Keratinocyte (primary cell): ENCODE results near the gene WDR35. TPM values are rescaled to one million over a fixed set of nuclear protein-coding genes. Genes with fewer than 3 reads are reported as not detected.

Source experiments
- DNase-seq: peaks from one replicate; pipeline ENCODE4 v3.0.0-alpha.2; 2011; ENCODE audit warnings: low read depth, missing footprints, low spot score
- FAIRE-seq: peaks from 2 replicates; lab custom pipeline; 2011; peaks lifted over from hg19 to GRCh38; lab: Jason Lieb, UNC
- H2AFZ ChIP-seq: 2 replicates; pipeline ENCODE4 v1.6.0; 2012; ENCODE audit warnings: low read length, control low read depth, inconsistent platforms; ENCODE audit not compliant: control insufficient read depth
- H3K27ac ChIP-seq: 2 replicates; pipeline ENCODE4 v1.5.1; 2011; ENCODE audit warnings: low read length; ENCODE audit not compliant: control insufficient read depth, insufficient read depth
- H3K27me3 ChIP-seq: 3 replicates; pipeline ENCODE4 v1.6.0; 2011; ENCODE audit warnings: low read length; ENCODE audit not compliant: control insufficient read depth, insufficient read depth; ENCODE audit errors: extremely low read depth
- H3K36me3 ChIP-seq, 2 experiments: 2 replicates in 1 of 2; 3 replicates in 1 of 2; pipeline ENCODE4 v1.5.1; 2011; ENCODE audit warnings: low read length in 2 of 2, mild to moderate bottlenecking in 1 of 2; ENCODE audit not compliant: control insufficient read depth in 2 of 2, insufficient read depth in 2 of 2; ENCODE audit errors: extremely low read depth in 1 of 2
- H3K4me1 ChIP-seq: 3 replicates; pipeline ENCODE4 v1.5.1; 2011; ENCODE audit warnings: low read length; ENCODE audit not compliant: control insufficient read depth, insufficient read depth; ENCODE audit errors: extremely low read depth
- H3K4me2 ChIP-seq: 3 replicates; pipeline ENCODE4 v1.6.0; 2011; ENCODE audit warnings: low read depth, low read length; ENCODE audit not compliant: control insufficient read depth, insufficient read depth; ENCODE audit errors: extremely low read depth
- H3K4me3 ChIP-seq, 3 experiments: fragments of 200-600 bp in 1 of 3; sonication (generic) in 1 of 3; 2 replicates in 2 of 3; 3 replicates in 1 of 3; pipeline ENCODE4 v1.5.1; 2011 to 2016; ENCODE audit warnings: low read length in 3 of 3, mild to moderate bottlenecking in 3 of 3, control low read depth in 2 of 3, inconsistent platforms in 1 of 3, low read depth in 1 of 3, mixed read lengths in 1 of 3, mixed run types in 1 of 3, moderate library complexity in 1 of 3; ENCODE audit not compliant: control insufficient read depth in 2 of 3, insufficient read depth in 2 of 3; ENCODE audit errors: extremely low read depth in 1 of 3
- H3K79me2 ChIP-seq: 2 replicates; pipeline ENCODE4 v1.6.0; 2012; ENCODE audit warnings: low read length; ENCODE audit not compliant: control insufficient read depth, insufficient read depth
- H3K9ac ChIP-seq: 3 replicates; pipeline ENCODE4 v1.6.0; 2011; ENCODE audit warnings: low read length; ENCODE audit not compliant: control insufficient read depth, insufficient read depth; ENCODE audit errors: extremely low read depth
- H3K9me1 ChIP-seq: 3 replicates; pipeline ENCODE4 v1.6.0; 2011; ENCODE audit warnings: low read length; ENCODE audit not compliant: control insufficient read depth, insufficient read depth; ENCODE audit errors: extremely low read depth
- H3K9me3 ChIP-seq: 2 replicates; pipeline ENCODE4 v1.5.1; 2012; ENCODE audit warnings: low read depth, low read length; ENCODE audit not compliant: control insufficient read depth
- H4K20me1 ChIP-seq: 3 replicates; pipeline ENCODE4 v1.6.0; 2011; ENCODE audit warnings: low read length; ENCODE audit not compliant: control insufficient read depth, insufficient read depth; ENCODE audit errors: extremely low read depth
- EZH2 ChIP-seq: IDR thresholded peaks from one replicate; pipeline ENCODE4 v1.6.1; 2012; ENCODE audit warnings: inconsistent platforms, mild to moderate bottlenecking, low read length, moderate library complexity
- dilution Hi-C: fragments of 300-500 bp; cut with MboI; formaldehyde crosslinking; loops from one replicate; pipeline ENCODE4 v1.7.0; 2020; ENCODE audit warnings: low sequenced_read_pairs; ENCODE audit not compliant: extremely low pct_ligation_motif_present
- polyA plus RNA-seq, 5 experiments: library from polyadenylated mRNA; depleted of rRNA in 3 of 5; stranded (reverse) in 3 of 5; stranded (forward) in 1 of 5; unstranded in 1 of 5; fragments of >200 nt; gene quantifications; 1 replicate in 1 of 5; 2 replicates in 3 of 5; 3 replicates in 1 of 5; pipeline versions ENCODE4 v1.2.1 to v1.2.3, GENCODE V29; 2011 to 2012; ENCODE audit warnings: missing spikeins in 2 of 5, low read depth in 1 of 5, low replicate concordance in 1 of 5
- TF ChIP-seq, protein P1 (sequence below), 3 experiments: IDR thresholded peaks in 1 of 3; conservative IDR thresholded peaks in 1 of 3; optimal IDR thresholded peaks in 1 of 3; 2 replicates in 2 of 3; 3 replicates in 1 of 3; pipeline versions ENCODE3 to v1.5.1; 2011; ENCODE audit warnings: low read length in 3 of 3, mild to moderate bottlenecking in 3 of 3, moderate library complexity in 2 of 3, control low read depth in 1 of 3, inconsistent platforms in 1 of 3; ENCODE audit not compliant: insufficient read depth in 2 of 3; ENCODE audit errors: extremely low read depth in 1 of 3

WDR35 gene
- polyA plus RNA-seq, 1 donor (not counting 4 experiments of a cell fraction or from before 2014, with no cell fraction given): 8.8 TPM

DNA sequence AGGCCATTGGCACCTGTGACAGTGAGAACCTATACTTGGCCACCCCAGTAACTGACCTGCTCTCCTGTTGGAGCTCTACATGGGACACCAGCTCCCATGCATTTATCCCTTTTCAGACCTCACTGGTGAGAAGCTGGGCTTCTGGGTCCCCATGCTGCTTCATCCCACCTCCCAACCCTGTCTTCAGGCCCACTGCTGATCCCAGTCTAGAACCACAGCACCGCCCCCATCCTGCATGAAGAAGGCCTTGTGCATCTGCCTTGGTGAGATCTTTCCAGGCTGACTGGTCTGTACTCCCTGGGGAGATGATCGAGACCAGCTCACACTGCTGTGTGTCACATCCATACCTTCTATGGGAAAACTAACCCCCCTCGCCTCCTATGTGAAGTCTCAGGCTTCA is 110.8 kb downstream of the WDR35 start:
- Histone ChIP-seq H3K4me3 (no peak overlapping the region), H3K79me2 (no peaks in the 10 kb centered on the region), H3K4me1 (no peaks in the 10 kb centered on the region), H3K27me3 (no peaks in the 10 kb centered on the region), H4K20me1 (no peaks in the 10 kb centered on the region), H3K9me3 (no peaks in the 10 kb centered on the region), H3K9ac (no peak overlapping the region), H3K27ac (no peak overlapping the region), H3K4me2 (no peak overlapping the region), H3K9me1 (no peaks in the 10 kb centered on the region), H2AFZ (no peak overlapping the region), H3K36me3 (no peaks in the 10 kb centered on the region)
- FAIRE-seq (no peak), DNase-seq (no peak)
- TF ChIP-seq, protein P1, sequence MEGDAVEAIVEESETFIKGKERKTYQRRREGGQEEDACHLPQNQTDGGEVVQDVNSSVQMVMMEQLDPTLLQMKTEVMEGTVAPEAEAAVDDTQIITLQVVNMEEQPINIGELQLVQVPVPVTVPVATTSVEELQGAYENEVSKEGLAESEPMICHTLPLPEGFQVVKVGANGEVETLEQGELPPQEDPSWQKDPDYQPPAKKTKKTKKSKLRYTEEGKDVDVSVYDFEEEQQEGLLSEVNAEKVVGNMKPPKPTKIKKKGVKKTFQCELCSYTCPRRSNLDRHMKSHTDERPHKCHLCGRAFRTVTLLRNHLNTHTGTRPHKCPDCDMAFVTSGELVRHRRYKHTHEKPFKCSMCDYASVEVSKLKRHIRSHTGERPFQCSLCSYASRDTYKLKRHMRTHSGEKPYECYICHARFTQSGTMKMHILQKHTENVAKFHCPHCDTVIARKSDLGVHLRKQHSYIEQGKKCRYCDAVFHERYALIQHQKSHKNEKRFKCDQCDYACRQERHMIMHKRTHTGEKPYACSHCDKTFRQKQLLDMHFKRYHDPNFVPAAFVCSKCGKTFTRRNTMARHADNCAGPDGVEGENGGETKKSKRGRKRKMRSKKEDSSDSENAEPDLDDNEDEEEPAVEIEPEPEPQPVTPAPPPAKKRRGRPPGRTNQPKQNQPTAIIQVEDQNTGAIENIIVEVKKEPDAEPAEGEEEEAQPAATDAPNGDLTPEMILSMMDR (optimal IDR thresholded peaks at IDR 0.05 in 1 of 3, IDR thresholded peaks at IDR 0.05 in 1 of 3, conservative IDR thresholded peaks at IDR 0.05 in 1 of 3; ENCODE audit: extremely low read depth in 1 of 3, insufficient read depth in 2 of 3, low read length in 3 of 3): no peak
- TF ChIP-seq EZH2: no peak
- dilution Hi-C loops: no loop called here

DNA sequence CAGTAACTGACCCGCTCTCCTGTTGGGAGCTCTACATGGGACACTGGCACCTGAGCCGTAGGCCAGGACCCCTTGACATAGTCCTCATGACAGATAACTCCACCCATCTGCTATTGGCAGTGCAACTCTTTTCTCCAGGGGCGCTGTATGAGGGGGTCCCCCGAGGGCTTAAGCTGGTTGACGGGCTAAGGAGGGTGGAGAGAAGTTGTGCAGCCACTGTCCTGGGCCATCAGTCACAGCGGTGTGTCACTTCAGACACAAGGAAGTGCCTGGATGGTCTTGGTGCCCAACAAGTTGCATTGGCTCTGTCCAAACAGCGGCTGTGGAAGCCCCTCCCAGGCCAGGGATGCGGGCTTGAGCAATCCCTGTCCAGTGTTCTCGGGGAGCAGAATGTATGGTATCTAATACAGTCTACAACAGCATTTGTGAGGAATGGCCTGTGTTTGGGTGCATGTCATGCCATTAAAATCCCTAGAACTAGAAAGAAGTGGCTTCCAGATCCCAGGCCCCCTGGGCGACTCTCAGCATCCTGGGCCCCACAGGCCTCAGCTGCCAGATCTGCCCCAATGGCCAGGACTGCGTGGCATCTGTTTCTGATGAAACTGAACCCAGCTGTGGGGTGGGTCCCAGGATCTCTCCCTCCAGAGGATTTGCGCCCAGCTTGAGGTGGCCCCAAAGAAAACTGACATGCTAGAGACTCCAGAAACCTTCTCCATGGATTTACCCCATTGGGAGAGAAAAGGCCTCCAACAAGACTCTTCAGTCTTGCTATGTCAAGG is 111.4 kb downstream of the WDR35 start:
- DNase-seq: no peak
- no peak for FAIRE-seq

More for the DNA sequence above, 111.4 kb downstream of the WDR35 start:
- H3K36me3 ChIP-seq: no peaks in the 10 kb centered on the region
- no peaks in the 10 kb centered on the region for H3K9me1 ChIP-seq
- dilution Hi-C loops: no loop called here
- no peak overlapping the region for H3K9ac ChIP-seq
- H2AFZ ChIP-seq: no peak overlapping the region
- no peak overlapping the region for H3K27ac ChIP-seq
- H3K4me2 ChIP-seq: no peak overlapping the region
- H3K4me3 ChIP-seq: no peak overlapping the region
- no peaks in the 10 kb centered on the region for H3K79me2 ChIP-seq
- TF ChIP-seq, protein P1 (optimal IDR thresholded peaks at IDR 0.05 in 1 of 3, IDR thresholded peaks at IDR 0.05 in 1 of 3, conservative IDR thresholded peaks at IDR 0.05 in 1 of 3; ENCODE audit: extremely low read depth in 1 of 3, insufficient read depth in 2 of 3, low read length in 3 of 3): no peak
- H3K9me3 ChIP-seq: no peaks in the 10 kb centered on the region
- H3K27me3 ChIP-seq: no peaks in the 10 kb centered on the region
- no peaks in the 10 kb centered on the region for H4K20me1 ChIP-seq
- no peaks in the 10 kb centered on the region for H3K4me1 ChIP-seq
